GM21576 (cell line): ENCODE results near the gene UBE2H.
"Not testable (repeated sequence)": the region's sequence is repeated elsewhere in the genome, so short reads cannot be mapped to it uniquely, and the experiment has no call there.

Experiments used
- ATAC-seq: cut with Tn5 transposase; IDR thresholded peaks from one replicate; pipeline ENCODE4 v1.9.1; 2021; ENCODE audit warnings: mild to moderate bottlenecking, moderate library complexity; ENCODE audit not compliant: unreplicated experiment

The UBE2H gene

GRCh38 chr7:129911790-129912189, 41.0 kb downstream of the UBE2H start:
- no peak for ATAC-seq

- ATAC-seq = no peak
Observed at GRCh38 chr7:129909669-129910068, 43.1 kb downstream of the UBE2H start.

GRCh38 chr7:129908181-129908580, 44.6 kb downstream of the UBE2H start:
- ATAC-seq = no peak

- ATAC-seq = no peak
Observed at GRCh38 chr7:129907122-129907736, 45.5 kb downstream of the UBE2H start.

- no peak for ATAC-seq
Observed at GRCh38 chr7:129906700-129907099, 46.1 kb downstream of the UBE2H start.

GRCh38 chr7:129903935-129904334, 48.8 kb downstream of the UBE2H start:
- ATAC-seq = peak; percentile 75

- no peak for ATAC-seq
Observed at GRCh38 chr7:129902788-129903422, 49.9 kb downstream of the UBE2H start.

GRCh38 chr7:129898502-129899160, 54.1 kb downstream of the UBE2H start:
- ATAC-seq = no peak

GRCh38 chr7:129898007-129898406, 54.8 kb downstream of the UBE2H start:
- ATAC-seq = no peak

- no peak for ATAC-seq
Observed at GRCh38 chr7:129896568-129897382, 56.0 kb downstream of the UBE2H start.

- not testable (repeated sequence) for ATAC-seq
Observed at GRCh38 chr7:129894184-129894583, 58.6 kb downstream of the UBE2H start.

- no peak for ATAC-seq
Observed at GRCh38 chr7:129890090-129890489, 62.7 kb downstream of the UBE2H start.

GRCh38 chr7:129889133-129889844, 63.5 kb downstream of the UBE2H start:
- no peak for ATAC-seq

GRCh38 chr7:129887865-129888264, 64.9 kb downstream of the UBE2H start:
- no peak for ATAC-seq

GRCh38 chr7:129886818-129887186, 66.0 kb downstream of the UBE2H start:
- no peak for ATAC-seq

GRCh38 chr7:129886167-129886817, 66.5 kb downstream of the UBE2H start:
- ATAC-seq = no peak

- no peak for ATAC-seq
Observed at GRCh38 chr7:129884495-129884894, 68.3 kb downstream of the UBE2H start.

- no peak for ATAC-seq
Observed at GRCh38 chr7:129883151-129883550, 69.6 kb downstream of the UBE2H start.

- ATAC-seq = no peak
Observed at GRCh38 chr7:129882531-129882930, 70.2 kb downstream of the UBE2H start.

GRCh38 chr7:129877146-129877792, 75.5 kb downstream of the UBE2H start:
- ATAC-seq = no peak
